Esophagus muscularis mucosa (tissue), 3 donors: ENCODE measurements around the gene ANKRD33.

Experiments used
- EP300 ChIP-seq: sonication (generic); formaldehyde crosslinking; IDR thresholded peaks from one replicate; pipeline ENCODE4 v1.6.1; 2017; ENCODE audit warnings: antibody characterized with exemption
- POLR2AphosphoS5 ChIP-seq, 2 donors: sonication (generic); formaldehyde crosslinking; IDR thresholded peaks; one replicate each; pipeline ENCODE4 v1.6.1; 2017; ENCODE audit warnings: antibody characterized with exemption in 2 of 2

GRCh38 chr12:51900323-51900889 lies 12.5 kb downstream of the ANKRD33 start:
- TF ChIP-seq POLR2AphosphoS5 (IDR thresholded peaks at IDR 0.05) (no peak), EP300 (no peak)
